GM12878 (cell line): ENCODE data around the gene MAN2A2. TPM values are rescaled to one million over a fixed set of nuclear protein-coding genes. Genes with fewer than 3 reads are reported as not detected.

Experiments
- ATAC-seq: fragments of 200-7000 bp; cut with Tn5 transposase; 3 replicates; pipeline ENCODE4 v1.9.1; 2020; ENCODE audit warnings: mild to moderate bottlenecking, moderate library complexity
- BruUV-seq: library from RNA; stranded (reverse); fragments of 400-500 nt; replicated peaks from 2 replicates; lab custom pipeline; 2021; lab: Mats Ljungman, UMichigan
- CTCF ChIA-PET: fragments of 300-600 bp; sonication (Branson Sonifier 250); formaldehyde crosslinking; extraction: SDS; loops from one replicate; lab custom pipeline; 2021; ENCODE audit warnings: inconsistent platforms; lab: Yijun Ruan, JAX
- POLR2A ChIA-PET: fragments of 350-600 bp; formaldehyde crosslinking; extraction: SDS; loops from one replicate; lab custom pipeline; 2021; ENCODE audit warnings: inconsistent platforms; lab: Charles Lee
- RAD21 ChIA-PET: fragments of 300-600 bp; sonication (Branson Sonifier 250); formaldehyde crosslinking; loops from one replicate; lab custom pipeline; 2023; ENCODE audit warnings: antibody characterized with exemption; ENCODE audit not compliant: unreplicated experiment; lab: Charles Lee
- SMC1A ChIA-PET: fragments of 300-600 bp; sonication (Branson Sonifier 250); formaldehyde crosslinking; loops from one replicate; lab custom pipeline; 2023; ENCODE audit not compliant: unreplicated experiment, uncharacterized antibody; lab: Charles Lee
- DNase-seq: peaks from one replicate; pipeline ENCODE4 v3.0.0-alpha.2; 2011; ENCODE audit warnings: low read depth, low spot score
- FAIRE-seq: peaks from 3 replicates; lab custom pipeline; 2011; peaks lifted over from hg19 to GRCh38; lab: Jason Lieb, UNC
- H2AFZ ChIP-seq: 2 replicates; pipeline ENCODE4 v1.6.0; 2011; ENCODE audit warnings: low read depth, low read length, control low read depth; ENCODE audit not compliant: control insufficient read depth
- H3K27ac ChIP-seq: 2 replicates; pipeline ENCODE4 v1.5.1; 2011; ENCODE audit warnings: control low read depth; ENCODE audit not compliant: control insufficient read depth, insufficient read depth
- H3K27me3 ChIP-seq, 2 experiments: replicated peaks in 1 of 2; 2 replicates each; pipeline versions ENCODE4 v1.6.0 to v1.6.1; 2011; ENCODE audit warnings: low read length in 1 of 2; ENCODE audit not compliant: control insufficient read depth in 2 of 2, insufficient read depth in 2 of 2
- H3K36me3 ChIP-seq, 2 experiments: 2 replicates each; pipeline ENCODE4 v1.5.1; 2011; ENCODE audit warnings: low read length in 1 of 2; ENCODE audit not compliant: control insufficient read depth in 2 of 2, insufficient read depth in 2 of 2
- H3K4me1 ChIP-seq: 2 replicates; pipeline ENCODE4 v1.6.1; 2011; ENCODE audit warnings: mild to moderate bottlenecking, low read length, moderate library complexity, mixed read lengths; ENCODE audit not compliant: control insufficient read depth, insufficient read depth
- H3K4me2 ChIP-seq: 2 replicates; pipeline ENCODE4 v1.6.0; 2011; ENCODE audit warnings: control low read depth; ENCODE audit not compliant: control insufficient read depth, insufficient read depth
- H3K4me3 ChIP-seq: fragments of 200-600 bp; sonication (generic); 2 replicates; pipeline ENCODE4 v1.5.1; 2016
- H3K79me2 ChIP-seq: 2 replicates; pipeline ENCODE4 v1.6.0; 2011; ENCODE audit warnings: low read length; ENCODE audit not compliant: control insufficient read depth, insufficient read depth
- H3K9ac ChIP-seq: 2 replicates; pipeline ENCODE4 v1.8.0; 2011; ENCODE audit warnings: low read length, control low read depth, mixed read lengths; ENCODE audit not compliant: control insufficient read depth, insufficient read depth
- H3K9me3 ChIP-seq: replicated peaks from 3 replicates; pipeline ENCODE4 v1.5.1; 2011; ENCODE audit warnings: mild to moderate bottlenecking, low read length; ENCODE audit not compliant: control insufficient read depth, insufficient read depth
- H4K20me1 ChIP-seq: 2 replicates; pipeline ENCODE4 v1.6.0; 2011; ENCODE audit not compliant: control insufficient read depth, insufficient read depth
- CTCF ChIP-seq, 3 experiments: IDR thresholded peaks in 2 of 3; conservative IDR thresholded peaks in 1 of 3; 2 replicates each; pipeline ENCODE4 v1.5.1; 2011; ENCODE audit warnings: low read depth in 3 of 3, low read length in 3 of 3, mild to moderate bottlenecking in 3 of 3, control low read depth in 2 of 3, moderate library complexity in 2 of 3, inconsistent platforms in 1 of 3, mixed read lengths in 1 of 3; ENCODE audit not compliant: control insufficient read depth in 2 of 3, insufficient read depth in 1 of 3; ENCODE audit errors: extremely low read depth in 1 of 3
- EP300 ChIP-seq, 2 experiments: fragments of 150-350 bp in 1 of 2; IDR thresholded peaks; 2 replicates each; pipeline ENCODE4 v1.6.1; 2011 to 2012; ENCODE audit warnings: low read depth in 2 of 2, low read length in 2 of 2, borderline replicate concordance in 1 of 2, improper control_type of control experiment in 1 of 2, inconsistent platforms in 1 of 2; ENCODE audit not compliant: control insufficient read depth in 1 of 2
- HDAC2 ChIP-seq: fragments of 200-600 bp; sonication (generic); IDR thresholded peaks from 2 replicates; pipeline ENCODE4 v1.6.1; 2017
- JUND ChIP-seq: IDR thresholded peaks from 2 replicates; pipeline ENCODE4 v1.6.1; 2012; ENCODE audit warnings: low read depth, mild to moderate bottlenecking, low read length, improper control_type of control experiment, moderate library complexity
- NKRF ChIP-seq: fragments of 450-650 bp; conservative IDR thresholded peaks from 2 replicates; pipeline ENCODE4 v1.6.1; 2017; ENCODE audit warnings: mild to moderate bottlenecking, moderate library complexity
- NR2F1 ChIP-seq: fragments of 450-650 bp; conservative IDR thresholded peaks from 2 replicates; pipeline ENCODE4 v1.6.1; 2017; ENCODE audit warnings: mild to moderate bottlenecking
- NRF1 ChIP-seq: conservative IDR thresholded peaks from 2 replicates; pipeline ENCODE4 v1.6.1; 2011; ENCODE audit warnings: mild to moderate bottlenecking, low read depth, low read length, improper control_type of control experiment
- RELB ChIP-seq: fragments of 450-650 bp; IDR thresholded peaks from 2 replicates; pipeline ENCODE4 v1.6.1; 2017; ENCODE audit warnings: low read depth, mild to moderate bottlenecking, moderate library complexity
- TBL1XR1 ChIP-seq: IDR thresholded peaks from 2 replicates; pipeline ENCODE4 v1.6.1; 2012; ENCODE audit warnings: low read depth, low read length, improper control_type of control experiment
- WGBS: methylation state at CpG from one replicate; pipeline ENCODE4 v1.1.6; 2016; ENCODE audit warnings: low lambda C conversion rate; ENCODE audit not compliant: insufficient replicate concordance, insufficient coverage; ENCODE audit errors: missing lambda C conversion rate; 5-methylcytosine and 5-hydroxymethylcytosine counted together
- in situ Hi-C: fragments of 300-500 bp; cut with MboI; formaldehyde crosslinking; loops from 9 replicates; pipeline ENCODE4 v1.14.3; 2018; ENCODE audit warnings: mixed read lengths
- intact Hi-C: fragments of 100-400 bp; cut with micrococcal nuclease; formaldehyde crosslinking; loops from one replicate; pipeline ENCODE4 v1.14.2; 2022; ENCODE audit not compliant: unreplicated experiment
- polyA plus RNA-seq, 11 experiments: library from polyadenylated mRNA; depleted of rRNA in 4 of 11; unstranded in 6 of 11; stranded (reverse) in 5 of 11; fragments of >200 nt; fragmentation: Nextera tagmentation in 4 of 11; fragmentation: Illumina TruSeq in 1 of 11; extraction: Ambion mirVana in 4 of 11; extraction: Trizol in 1 of 11; gene quantifications; 1 replicate in 1 of 11; 2 replicates in 10 of 11; pipeline versions ENCODE4 v1.2.1 to v1.2.3, GENCODE V29; 2011 to 2016; ENCODE audit warnings: inconsistent platforms in 2 of 11, missing spikeins in 2 of 11, low read depth in 1 of 11
- total RNA-seq, 4 experiments: library from RNA; depleted of rRNA in 3 of 4; stranded (reverse); fragments of >200 nt in 3 of 4; fragmentation: Illumina TruSeq in 1 of 4; extraction: Trizol in 1 of 4; gene quantifications; 2 replicates each; pipeline versions ENCODE4 v1.2.1 to v1.2.3, GENCODE V29; 2013 to 2021

MAN2A2 gene
- total and polyA plus RNA-seq, 10 of the 15 experiments (the other 5 are each of a cell fraction or from before 2014, with no cell fraction given), result 4.2 to 79.4 (median 23.2) TPM

GRCh38 chr15:90860942-90861675 is 42.0 kb upstream of the MAN2A2 start:
- Histone ChIP-seq H3K4me3 (no peak overlapping the region), H3K4me2 (no peak overlapping the region), H3K27me3 (no peaks in the 10 kb centered on the region), H4K20me1 (no peaks in the 10 kb centered on the region), H3K27ac (no peak overlapping the region), H3K36me3 (no peaks in the 10 kb centered on the region), H3K4me1 (peaks cover 12% of the 10 kb centered on the region), H2AFZ (no peak overlapping the region), H3K9me3 (no peaks in the 10 kb centered on the region), H3K9ac (no peak overlapping the region), H3K79me2 (no peaks in the 10 kb centered on the region)
- in situ Hi-C loops (no loop called here), intact Hi-C loops (no loop called here)
- DNase-seq, result no peak
- CTCF ChIA-PET, result no interaction called here
- ATAC-seq, result no peak
- RAD21 ChIA-PET, result no interaction called here
- BruUV-seq, result no TSS peak
- FAIRE-seq, result no peak
- POLR2A ChIA-PET, result interaction anchor here (0.7 kb wide), 1 partner anchor 9 kb away, joined by 5 read pairs; no protein-coding TSS in a partner anchor
- TF ChIP-seq NR2F1, result no peak
- WGBS, result 80% methylated on average over 14 of the region's 14 CpGs
- SMC1A ChIA-PET, result no interaction called here

GRCh38 chr15:90862487-90862886 is 40.6 kb upstream of the MAN2A2 start:
- Histone ChIP-seq H3K27me3 (no peaks in the 10 kb centered on the region), H3K36me3 (no peaks in the 10 kb centered on the region), H4K20me1 (no peaks in the 10 kb centered on the region), H3K27ac (no peak overlapping the region), H2AFZ (no peak overlapping the region), H3K79me2 (no peaks in the 10 kb centered on the region), H3K4me3 (no peak overlapping the region), H3K4me1 (0 out of 2 replicates have a peak, but pooled peaks cover under 1% of the 10 kb centered on the region), H3K9me3 (no peaks in the 10 kb centered on the region), H3K9ac (no peak overlapping the region), H3K4me2 (no peak overlapping the region)
- CTCF ChIA-PET, result no interaction called here
- WGBS, result 85% methylated on average over 6 of the region's 6 CpGs
- RAD21 ChIA-PET, result no interaction called here
- intact Hi-C loops, result no loop called here
- in situ Hi-C loops, result no loop called here
- no peak for DNase-seq
- SMC1A ChIA-PET, result no interaction called here
- no TSS peak for BruUV-seq
- POLR2A ChIA-PET, result no interaction called here
- no peak for FAIRE-seq
- no peak for ATAC-seq
- TF ChIP-seq NRF1 (no peak), EP300 (IDR thresholded peaks at IDR 0.05; ENCODE audit: borderline replicate concordance in 1 of 2, control insufficient read depth in 1 of 2, low read depth in 2 of 2, low read length in 2 of 2) (no peak), RELB (no peak), TBL1XR1 (no peak), NKRF (no peak), JUND (no peak), HDAC2 (no peak), CTCF (IDR thresholded peaks at IDR 0.05 in 2 of 3, conservative IDR thresholded peaks at IDR 0.05 in 1 of 3; ENCODE audit: control insufficient read depth in 2 of 3, extremely low read depth in 1 of 3, insufficient read depth in 1 of 3, low read depth in 3 of 3, low read length in 3 of 3) (no peak)
